WTC11 (cell line): ENCODE data around the gene PKD2L1. TPM values are rescaled to one million over a fixed set of nuclear protein-coding genes. Genes with fewer than 3 reads are reported as not detected.
A peak's percentile ranks its signal among the peaks of the same experiment; 100 is the strongest.

Experiments
- ATAC-seq: fragments of 200-7000 bp; cut with Tn5 transposase; 2 replicates; pipeline ENCODE4 v1.10.0; 2021; ENCODE audit warnings: mild to moderate bottlenecking, moderate library complexity
- CTCF ChIA-PET: fragments of 300-600 bp; sonication (Branson Sonifier 250); formaldehyde crosslinking; loops from one replicate; lab custom pipeline; 2021; ENCODE audit warnings: antibody characterized with exemption; lab: Charles Lee
- POLR2A ChIA-PET: fragments of 350-600 bp; sonication (Branson Sonifier 250); formaldehyde crosslinking; loops from one replicate; lab custom pipeline; 2021; ENCODE audit warnings: antibody characterized with exemption; lab: Charles Lee
- DNase-seq: peaks from one replicate; pipeline ENCODE4 v3.0.0; 2021; ENCODE audit warnings: low spot score
- H3K27ac Mint-ChIP-seq: 2 replicates; pipeline ENCODE4 v1.8.0; 2021; ENCODE audit warnings: mixed read lengths
- H3K27me3 Mint-ChIP-seq: 2 replicates; pipeline ENCODE4 v1.8.0; 2021; ENCODE audit warnings: low read depth, mild to moderate bottlenecking, moderate library complexity, mixed read lengths
- H3K36me3 Mint-ChIP-seq: 2 replicates; pipeline ENCODE4 v1.8.0; 2021; ENCODE audit warnings: mixed read lengths
- H3K4me1 Mint-ChIP-seq: 2 replicates; pipeline ENCODE4 v1.8.0; 2022; ENCODE audit warnings: mixed read lengths
- H3K4me3 Mint-ChIP-seq: 2 replicates; pipeline ENCODE4 v1.8.0; 2021; ENCODE audit warnings: mild to moderate bottlenecking, moderate library complexity, mixed read lengths
- H3K9me3 Mint-ChIP-seq: 2 replicates; pipeline ENCODE4 v1.8.0; 2021; ENCODE audit warnings: mixed read lengths
- ELF4 ChIP-seq: sonication (generic); formaldehyde crosslinking; IDR thresholded peaks from 2 replicates; pipeline ENCODE4 v1.8.1; 2022; ENCODE audit warnings: low read depth, mild to moderate bottlenecking, moderate library complexity, missing genetic modification reagents
- ESRRA ChIP-seq: sonication (generic); formaldehyde crosslinking; IDR thresholded peaks from 2 replicates; pipeline ENCODE4 v1.8.1; 2022; ENCODE audit warnings: mild to moderate bottlenecking, missing genetic modification reagents, borderline replicate concordance
- ETV6 ChIP-seq: sonication (generic); formaldehyde crosslinking; IDR thresholded peaks from 2 replicates; pipeline ENCODE4 v1.8.1; 2022; ENCODE audit warnings: mild to moderate bottlenecking, missing genetic modification reagents
- FOXP1 ChIP-seq: sonication (generic); formaldehyde crosslinking; IDR thresholded peaks from 2 replicates; pipeline ENCODE4 v1.8.0; 2022; ENCODE audit warnings: missing genetic modification reagents, mild to moderate bottlenecking, moderate library complexity, borderline replicate concordance
- GABPB1 ChIP-seq: sonication (generic); formaldehyde crosslinking; IDR thresholded peaks from 2 replicates; pipeline ENCODE4 v1.8.1; 2023; ENCODE audit warnings: mild to moderate bottlenecking, missing genetic modification reagents
- HMGA2 ChIP-seq: fragments of 250-450 bp; sonication (Bioruptor Pico); IDR thresholded peaks from 2 replicates; pipeline ENCODE4 v1.4.0; 2021; ENCODE audit warnings: mild to moderate bottlenecking, moderate library complexity
- MYBL2 ChIP-seq: sonication (generic); formaldehyde crosslinking; IDR thresholded peaks from 2 replicates; pipeline ENCODE4 v1.8.1; 2023; ENCODE audit warnings: mild to moderate bottlenecking, moderate library complexity, missing genetic modification reagents
- NR1H2 ChIP-seq: sonication (generic); formaldehyde crosslinking; IDR thresholded peaks from 2 replicates; pipeline ENCODE4 v1.9.0; 2021; ENCODE audit warnings: mild to moderate bottlenecking, moderate library complexity, missing genetic modification reagents
- NR2C2 ChIP-seq: sonication (generic); formaldehyde crosslinking; IDR thresholded peaks from 2 replicates; pipeline ENCODE4 v1.8.0; 2022; ENCODE audit warnings: mild to moderate bottlenecking, missing genetic modification reagents
- RELA ChIP-seq: sonication (generic); formaldehyde crosslinking; IDR thresholded peaks from 2 replicates; pipeline ENCODE4 v1.8.1; 2022; ENCODE audit warnings: missing genetic modification reagents, mild to moderate bottlenecking, borderline replicate concordance
- RORB ChIP-seq: fragments of 250-450 bp; sonication (Bioruptor Pico); IDR thresholded peaks from 2 replicates; pipeline ENCODE4 v1.9.0; 2021; ENCODE audit warnings: mild to moderate bottlenecking
- SMAD4 ChIP-seq: sonication (generic); formaldehyde crosslinking; IDR thresholded peaks from 2 replicates; pipeline ENCODE4 v1.8.0; 2022; ENCODE audit warnings: mild to moderate bottlenecking, missing genetic modification reagents
- SOX15 ChIP-seq: fragments of 250-450 bp; sonication (Bioruptor Pico); IDR thresholded peaks from 2 replicates; pipeline ENCODE4 v1.9.0; 2021; ENCODE audit warnings: mild to moderate bottlenecking
- ZBTB21 ChIP-seq: sonication (generic); formaldehyde crosslinking; IDR thresholded peaks from 2 replicates; pipeline ENCODE4 v1.8.1; 2023; ENCODE audit warnings: mild to moderate bottlenecking, missing genetic modification reagents, borderline replicate concordance
- ZNF138 ChIP-seq: sonication (generic); formaldehyde crosslinking; conservative IDR thresholded peaks from 2 replicates; pipeline ENCODE4 v1.8.1; 2022; ENCODE audit warnings: mild to moderate bottlenecking, moderate library complexity, missing genetic modification reagents
- ZNF232 ChIP-seq: sonication (generic); formaldehyde crosslinking; IDR thresholded peaks from 2 replicates; pipeline ENCODE4 v1.8.0; 2022; ENCODE audit warnings: mild to moderate bottlenecking, missing genetic modification reagents
- total RNA-seq: library from RNA; stranded (reverse); gene quantifications from 3 replicates; pipeline ENCODE4 v1.2.3, GENCODE V29; 2021
- TF ChIP-seq, protein P1 (sequence below): sonication (generic); formaldehyde crosslinking; conservative IDR thresholded peaks from 2 replicates; pipeline ENCODE4 v1.8.1; 2022; ENCODE audit warnings: mild to moderate bottlenecking, missing genetic modification reagents
- TF ChIP-seq, protein P2 (sequence below): sonication (generic); formaldehyde crosslinking; IDR thresholded peaks from 2 replicates; pipeline ENCODE4 v1.8.0; 2022; ENCODE audit warnings: mild to moderate bottlenecking, missing genetic modification reagents
- TF ChIP-seq, protein P3 (sequence below): sonication (generic); formaldehyde crosslinking; IDR thresholded peaks from 2 replicates; pipeline ENCODE4 v1.8.1; 2023; ENCODE audit warnings: mild to moderate bottlenecking, missing genetic modification reagents, moderate library complexity
- TF ChIP-seq, protein P4 (sequence below): sonication (generic); formaldehyde crosslinking; IDR thresholded peaks from 2 replicates; pipeline ENCODE4 v1.8.1; 2023; ENCODE audit warnings: mild to moderate bottlenecking, moderate library complexity, missing genetic modification reagents
- TF ChIP-seq, protein P5 (sequence below): sonication (generic); formaldehyde crosslinking; IDR thresholded peaks from 2 replicates; pipeline ENCODE4 v1.8.1; 2023; ENCODE audit warnings: mild to moderate bottlenecking, missing genetic modification reagents
- TF ChIP-seq, protein P6 (sequence below): sonication (generic); formaldehyde crosslinking; IDR thresholded peaks from 2 replicates; pipeline ENCODE4 v1.8.1; 2022; ENCODE audit warnings: low read depth, missing genetic modification reagents, borderline replicate concordance
- TF ChIP-seq, protein P7 (sequence below): sonication (generic); formaldehyde crosslinking; conservative IDR thresholded peaks from 2 replicates; pipeline ENCODE4 v1.8.1; 2023; ENCODE audit warnings: mild to moderate bottlenecking, low read depth, missing genetic modification reagents, moderate library complexity
- TF ChIP-seq, protein P8 (sequence below): sonication (generic); formaldehyde crosslinking; IDR thresholded peaks from 2 replicates; pipeline ENCODE4 v1.8.0; 2022; ENCODE audit warnings: mild to moderate bottlenecking, missing genetic modification reagents

The PKD2L1 gene
- total RNA-seq, 1 experiment from 2014 or later: not detected

DNA sequence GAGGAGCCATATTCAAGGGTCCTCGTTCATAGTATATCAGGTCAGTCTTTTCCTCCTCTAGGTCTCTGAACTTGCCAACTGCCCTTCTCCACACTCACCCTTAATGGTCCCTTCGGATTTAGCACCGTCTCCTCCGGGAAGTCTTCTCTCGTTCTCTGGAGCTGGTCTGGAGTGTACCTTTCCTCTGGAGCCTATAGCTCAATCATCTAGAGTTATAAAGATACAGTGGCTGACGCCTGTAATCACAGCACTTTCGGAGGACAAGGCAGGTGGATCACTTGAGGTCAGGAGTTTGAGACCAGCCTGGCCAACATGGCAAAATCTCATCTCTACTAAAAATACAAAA lies 12.6 kb upstream of the PKD2L1 start:
- DNase-seq: no peak
- ChIA-PET CTCF (interaction anchor here (0.5 to 3.8 kb wide), 12 partner anchors 9 to 280 kb away, joined by 3 to 20 read pairs (median 4); partner anchors contain the start of genes HIF1AN and SEC31B), POLR2A (interaction anchor here (1.4 kb wide), 1 partner anchor 31 kb away, joined by 5 read pairs; no protein-coding TSS in a partner anchor)
- ATAC-seq: no peak
- Mint-ChIP-seq H3K9me3 (no peaks in the 10 kb centered on the region), H3K4me3 (no peak overlapping the region), H3K36me3 (peaks cover 1% of the 10 kb centered on the region; the same call in 1 of the 2 replicates)
- no peak for TF ChIP-seq ZBTB21
- TF ChIP-seq, protein P1, sequence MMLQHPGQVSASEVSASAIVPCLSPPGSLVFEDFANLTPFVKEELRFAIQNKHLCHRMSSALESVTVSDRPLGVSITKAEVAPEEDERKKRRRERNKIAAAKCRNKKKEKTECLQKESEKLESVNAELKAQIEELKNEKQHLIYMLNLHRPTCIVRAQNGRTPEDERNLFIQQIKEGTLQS (CRISPR knock-in tag): no peak
- TF ChIP-seq, protein P2, sequence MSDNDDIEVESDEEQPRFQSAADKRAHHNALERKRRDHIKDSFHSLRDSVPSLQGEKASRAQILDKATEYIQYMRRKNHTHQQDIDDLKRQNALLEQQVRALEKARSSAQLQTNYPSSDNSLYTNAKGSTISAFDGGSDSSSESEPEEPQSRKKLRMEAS (CRISPR knock-in tag): no peak
- TF ChIP-seq HMGA2 (CRISPR knock-in tag): no peak
- no peak for TF ChIP-seq FOXP1
- TF ChIP-seq ESRRA: no peak
- TF ChIP-seq, protein P3, sequence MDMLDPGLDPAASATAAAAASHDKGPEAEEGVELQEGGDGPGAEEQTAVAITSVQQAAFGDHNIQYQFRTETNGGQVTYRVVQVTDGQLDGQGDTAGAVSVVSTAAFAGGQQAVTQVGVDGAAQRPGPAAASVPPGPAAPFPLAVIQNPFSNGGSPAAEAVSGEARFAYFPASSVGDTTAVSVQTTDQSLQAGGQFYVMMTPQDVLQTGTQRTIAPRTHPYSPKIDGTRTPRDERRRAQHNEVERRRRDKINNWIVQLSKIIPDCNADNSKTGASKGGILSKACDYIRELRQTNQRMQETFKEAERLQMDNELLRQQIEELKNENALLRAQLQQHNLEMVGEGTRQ (CRISPR knock-in tag): no peak
- TF ChIP-seq RORB (CRISPR knock-in tag): no peak
- no peak for TF ChIP-seq SMAD4 (CRISPR knock-in tag)
- TF ChIP-seq, protein P4, sequence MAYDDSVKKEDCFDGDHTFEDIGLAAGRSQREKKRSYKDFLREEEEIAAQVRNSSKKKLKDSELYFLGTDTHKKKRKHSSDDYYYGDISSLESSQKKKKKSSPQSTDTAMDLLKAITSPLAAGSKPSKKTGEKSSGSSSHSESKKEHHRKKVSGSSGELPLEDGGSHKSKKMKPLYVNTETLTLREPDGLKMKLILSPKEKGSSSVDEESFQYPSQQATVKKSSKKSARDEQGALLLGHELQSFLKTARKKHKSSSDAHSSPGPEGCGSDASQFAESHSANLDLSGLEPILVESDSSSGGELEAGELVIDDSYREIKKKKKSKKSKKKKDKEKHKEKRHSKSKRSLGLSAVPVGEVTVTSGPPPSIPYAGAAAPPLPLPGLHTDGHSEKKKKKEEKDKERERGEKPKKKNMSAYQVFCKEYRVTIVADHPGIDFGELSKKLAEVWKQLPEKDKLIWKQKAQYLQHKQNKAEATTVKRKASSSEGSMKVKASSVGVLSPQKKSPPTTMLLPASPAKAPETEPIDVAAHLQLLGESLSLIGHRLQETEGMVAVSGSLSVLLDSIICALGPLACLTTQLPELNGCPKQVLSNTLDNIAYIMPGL (CRISPR knock-in tag): no peak
- no peak for TF ChIP-seq MYBL2 (CRISPR knock-in tag)
- TF ChIP-seq SOX15: no peak
- TF ChIP-seq, protein P5, sequence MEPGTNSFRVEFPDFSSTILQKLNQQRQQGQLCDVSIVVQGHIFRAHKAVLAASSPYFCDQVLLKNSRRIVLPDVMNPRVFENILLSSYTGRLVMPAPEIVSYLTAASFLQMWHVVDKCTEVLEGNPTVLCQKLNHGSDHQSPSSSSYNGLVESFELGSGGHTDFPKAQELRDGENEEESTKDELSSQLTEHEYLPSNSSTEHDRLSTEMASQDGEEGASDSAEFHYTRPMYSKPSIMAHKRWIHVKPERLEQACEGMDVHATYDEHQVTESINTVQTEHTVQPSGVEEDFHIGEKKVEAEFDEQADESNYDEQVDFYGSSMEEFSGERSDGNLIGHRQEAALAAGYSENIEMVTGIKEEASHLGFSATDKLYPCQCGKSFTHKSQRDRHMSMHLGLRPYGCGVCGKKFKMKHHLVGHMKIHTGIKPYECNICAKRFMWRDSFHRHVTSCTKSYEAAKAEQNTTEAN (CRISPR knock-in tag): no peak
- no peak for TF ChIP-seq ZNF138
- TF ChIP-seq ELF4 (CRISPR knock-in tag): no peak
- TF ChIP-seq NR1H2 (CRISPR knock-in tag): no peak
- TF ChIP-seq, protein P6, sequence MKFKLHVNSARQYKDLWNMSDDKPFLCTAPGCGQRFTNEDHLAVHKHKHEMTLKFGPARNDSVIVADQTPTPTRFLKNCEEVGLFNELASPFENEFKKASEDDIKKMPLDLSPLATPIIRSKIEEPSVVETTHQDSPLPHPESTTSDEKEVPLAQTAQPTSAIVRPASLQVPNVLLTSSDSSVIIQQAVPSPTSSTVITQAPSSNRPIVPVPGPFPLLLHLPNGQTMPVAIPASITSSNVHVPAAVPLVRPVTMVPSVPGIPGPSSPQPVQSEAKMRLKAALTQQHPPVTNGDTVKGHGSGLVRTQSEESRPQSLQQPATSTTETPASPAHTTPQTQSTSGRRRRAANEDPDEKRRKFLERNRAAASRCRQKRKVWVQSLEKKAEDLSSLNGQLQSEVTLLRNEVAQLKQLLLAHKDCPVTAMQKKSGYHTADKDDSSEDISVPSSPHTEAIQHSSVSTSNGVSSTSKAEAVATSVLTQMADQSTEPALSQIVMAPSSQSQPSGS (CRISPR knock-in tag): no peak
- no peak for TF ChIP-seq ZNF232 (CRISPR knock-in tag)
- no peak for TF ChIP-seq RELA (CRISPR knock-in tag)
- TF ChIP-seq GABPB1 (CRISPR knock-in tag): no peak
- TF ChIP-seq, all 79 proteins: peak for 0
- Mint-ChIP-seq H3K27me3 (no peaks in the 10 kb centered on the region; the same call in 1 of the 2 replicates), H3K4me1 (peaks cover 45% of the 10 kb centered on the region), H3K27ac (no peak overlapping the region)

DNA sequence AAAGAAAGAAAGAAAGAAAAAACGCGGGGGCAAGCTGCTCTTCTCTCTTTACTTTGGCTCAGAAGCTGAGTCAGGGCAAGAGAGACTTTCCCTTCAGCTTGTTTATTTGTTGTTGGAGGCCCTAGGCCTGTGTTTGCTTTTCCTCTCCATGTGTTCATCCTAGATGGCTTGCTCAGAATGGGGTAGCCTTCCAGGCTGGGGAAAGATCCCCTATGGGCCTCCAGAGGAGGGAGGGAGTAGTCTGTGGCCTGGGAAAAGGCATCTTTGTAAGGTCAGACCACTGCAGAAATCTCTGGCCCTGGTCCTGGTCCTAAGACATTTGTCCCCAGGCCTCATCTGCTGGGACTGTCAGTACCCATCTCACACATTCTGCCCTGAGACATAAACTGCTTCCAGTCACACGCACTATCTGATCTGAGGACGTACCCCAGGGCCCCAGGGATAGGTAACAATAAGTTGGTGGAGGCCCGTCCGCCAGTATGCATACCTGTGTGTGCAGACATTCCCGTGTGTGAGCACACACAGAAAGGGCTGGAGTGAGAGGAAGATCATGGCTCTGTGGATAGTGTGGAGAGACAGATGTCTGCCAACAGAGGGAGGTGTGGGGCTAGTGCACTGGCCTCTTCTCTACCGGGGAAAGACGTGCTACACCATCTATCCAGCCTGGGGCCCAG lies 12.1 kb upstream of the PKD2L1 start:
- DNase-seq (peak; percentile 68), ATAC-seq (peak; percentile 72)
- Mint-ChIP-seq H3K4me3 (no peak overlapping the region), H3K27me3 (no peaks in the 10 kb centered on the region; the same call in 1 of the 2 replicates), H3K27ac (peak overlapping the region; percentile 62; the same call in 1 of the 2 replicates), H3K36me3 (no peaks in the 10 kb centered on the region), H3K4me1 (peaks cover 45% of the 10 kb centered on the region), H3K9me3 (no peaks in the 10 kb centered on the region)
- ChIA-PET CTCF (interaction anchor here (0.7 to 3.8 kb wide), 11 partner anchors 29 to 194 kb away, joined by 3 to 20 read pairs (median 4); partner anchors contain the start of genes HIF1AN and SEC31B), POLR2A (interaction anchor here (1.4 kb wide), 1 partner anchor 32 kb away, joined by 5 read pairs; no protein-coding TSS in a partner anchor)
- TF ChIP-seq NR2C2 (no peak), ETV6 (no peak), GABPB1 (CRISPR knock-in tag) (0 out of 2 replicates have a peak, but pooled peaks have one; percentile 12)
- TF ChIP-seq, protein P7, sequence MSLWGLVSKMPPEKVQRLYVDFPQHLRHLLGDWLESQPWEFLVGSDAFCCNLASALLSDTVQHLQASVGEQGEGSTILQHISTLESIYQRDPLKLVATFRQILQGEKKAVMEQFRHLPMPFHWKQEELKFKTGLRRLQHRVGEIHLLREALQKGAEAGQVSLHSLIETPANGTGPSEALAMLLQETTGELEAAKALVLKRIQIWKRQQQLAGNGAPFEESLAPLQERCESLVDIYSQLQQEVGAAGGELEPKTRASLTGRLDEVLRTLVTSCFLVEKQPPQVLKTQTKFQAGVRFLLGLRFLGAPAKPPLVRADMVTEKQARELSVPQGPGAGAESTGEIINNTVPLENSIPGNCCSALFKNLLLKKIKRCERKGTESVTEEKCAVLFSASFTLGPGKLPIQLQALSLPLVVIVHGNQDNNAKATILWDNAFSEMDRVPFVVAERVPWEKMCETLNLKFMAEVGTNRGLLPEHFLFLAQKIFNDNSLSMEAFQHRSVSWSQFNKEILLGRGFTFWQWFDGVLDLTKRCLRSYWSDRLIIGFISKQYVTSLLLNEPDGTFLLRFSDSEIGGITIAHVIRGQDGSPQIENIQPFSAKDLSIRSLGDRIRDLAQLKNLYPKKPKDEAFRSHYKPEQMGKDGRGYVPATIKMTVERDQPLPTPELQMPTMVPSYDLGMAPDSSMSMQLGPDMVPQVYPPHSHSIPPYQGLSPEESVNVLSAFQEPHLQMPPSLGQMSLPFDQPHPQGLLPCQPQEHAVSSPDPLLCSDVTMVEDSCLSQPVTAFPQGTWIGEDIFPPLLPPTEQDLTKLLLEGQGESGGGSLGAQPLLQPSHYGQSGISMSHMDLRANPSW (CRISPR knock-in tag): no peak
- TF ChIP-seq, protein P8, sequence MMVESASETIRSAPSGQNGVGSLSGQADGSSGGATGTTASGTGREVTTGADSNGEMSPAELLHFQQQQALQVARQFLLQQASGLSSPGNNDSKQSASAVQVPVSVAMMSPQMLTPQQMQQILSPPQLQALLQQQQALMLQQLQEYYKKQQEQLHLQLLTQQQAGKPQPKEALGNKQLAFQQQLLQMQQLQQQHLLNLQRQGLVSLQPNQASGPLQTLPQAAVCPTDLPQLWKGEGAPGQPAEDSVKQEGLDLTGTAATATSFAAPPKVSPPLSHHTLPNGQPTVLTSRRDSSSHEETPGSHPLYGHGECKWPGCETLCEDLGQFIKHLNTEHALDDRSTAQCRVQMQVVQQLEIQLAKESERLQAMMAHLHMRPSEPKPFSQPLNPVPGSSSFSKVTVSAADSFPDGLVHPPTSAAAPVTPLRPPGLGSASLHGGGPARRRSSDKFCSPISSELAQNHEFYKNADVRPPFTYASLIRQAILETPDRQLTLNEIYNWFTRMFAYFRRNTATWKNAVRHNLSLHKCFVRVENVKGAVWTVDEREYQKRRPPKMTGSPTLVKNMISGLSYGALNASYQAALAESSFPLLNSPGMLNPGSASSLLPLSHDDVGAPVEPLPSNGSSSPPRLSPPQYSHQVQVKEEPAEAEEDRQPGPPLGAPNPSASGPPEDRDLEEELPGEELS (CRISPR knock-in tag): no peak
